GM23338 (cell line): ENCODE measurements around the gene GRK3.

Experiments used
- CREB1 ChIP-seq: fragments of 250-450 bp; sonication (Bioruptor Pico); IDR thresholded peaks from 2 replicates; pipeline ENCODE4 v1.5.0; 2020; ENCODE audit warnings: low read depth, mild to moderate bottlenecking, moderate library complexity
- EZH2 ChIP-seq: fragments of 200-600 bp; sonication (generic); IDR thresholded peaks from one replicate; pipeline ENCODE4 v1.8.0; 2017; ENCODE audit warnings: antibody characterized with exemption, mild to moderate bottlenecking, low read depth; ENCODE audit not compliant: unreplicated experiment
- EZH2phosphoT487 ChIP-seq: fragments of 200-600 bp; sonication (generic); IDR thresholded peaks from one replicate; pipeline ENCODE4 v1.8.1; 2018; ENCODE audit warnings: antibody characterized with exemption; ENCODE audit not compliant: unreplicated experiment
- NANOG ChIP-seq: IDR thresholded peaks from 2 replicates; pipeline ENCODE4 v1.6.1; 2016; ENCODE audit warnings: antibody characterized with exemption, borderline replicate concordance
- POLR2AphosphoS5 ChIP-seq: IDR thresholded peaks from 2 replicates; pipeline ENCODE4 v1.6.1; 2016; ENCODE audit warnings: antibody characterized with exemption, low read depth
- STAT1 ChIP-seq: IDR thresholded peaks from one replicate; pipeline ENCODE4 v1.6.1; 2016; ENCODE audit warnings: antibody characterized with exemption; ENCODE audit not compliant: unreplicated experiment
- ZNF331 ChIP-seq: fragments of 250-450 bp; sonication (Bioruptor Pico); IDR thresholded peaks from 2 replicates; pipeline ENCODE4 v1.5.0; 2020; ENCODE audit warnings: low read depth, mild to moderate bottlenecking, moderate library complexity
- TF ChIP-seq, protein P1 (sequence below), 2 experiments: fragments of 200-600 bp in 1 of 2; sonication (generic) in 1 of 2; conservative IDR thresholded peaks; 2 replicates each; pipeline versions ENCODE4 v1.5.1 to v1.6.1; 2016 to 2017; ENCODE audit warnings: antibody characterized with exemption in 2 of 2, low read depth in 2 of 2, mild to moderate bottlenecking in 2 of 2, moderate library complexity in 1 of 2
- TF ChIP-seq, protein P2 (sequence below): IDR thresholded peaks from one replicate; pipeline ENCODE4 v1.6.1; 2018; ENCODE audit warnings: antibody characterized with exemption; ENCODE audit not compliant: unreplicated experiment
- TF ChIP-seq, protein P3 (sequence below): IDR thresholded peaks from 2 replicates; pipeline ENCODE4 v1.6.1; 2016; ENCODE audit warnings: antibody characterized with exemption

DNA sequence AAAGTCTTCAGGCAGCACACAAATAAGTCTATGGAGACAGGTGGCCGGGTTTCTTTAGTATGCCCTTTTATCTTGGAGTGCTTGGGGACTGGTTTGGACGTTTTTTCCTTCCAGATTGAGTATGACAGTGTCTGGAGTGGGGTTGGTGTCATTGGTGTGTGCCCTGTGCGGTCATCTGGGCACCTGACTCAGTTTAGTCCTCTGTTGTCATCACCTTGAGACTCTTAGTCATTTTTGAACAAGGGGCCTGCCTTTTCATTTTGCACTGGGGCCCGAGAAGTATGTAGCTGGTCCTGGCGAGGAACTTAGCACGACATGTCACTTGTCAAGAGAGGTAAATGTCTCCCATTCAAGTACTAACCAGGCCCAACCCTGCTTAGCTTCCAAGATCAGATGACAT lies 150.3 kb downstream of the GRK3 start:
- TF ChIP-seq, protein P1, sequence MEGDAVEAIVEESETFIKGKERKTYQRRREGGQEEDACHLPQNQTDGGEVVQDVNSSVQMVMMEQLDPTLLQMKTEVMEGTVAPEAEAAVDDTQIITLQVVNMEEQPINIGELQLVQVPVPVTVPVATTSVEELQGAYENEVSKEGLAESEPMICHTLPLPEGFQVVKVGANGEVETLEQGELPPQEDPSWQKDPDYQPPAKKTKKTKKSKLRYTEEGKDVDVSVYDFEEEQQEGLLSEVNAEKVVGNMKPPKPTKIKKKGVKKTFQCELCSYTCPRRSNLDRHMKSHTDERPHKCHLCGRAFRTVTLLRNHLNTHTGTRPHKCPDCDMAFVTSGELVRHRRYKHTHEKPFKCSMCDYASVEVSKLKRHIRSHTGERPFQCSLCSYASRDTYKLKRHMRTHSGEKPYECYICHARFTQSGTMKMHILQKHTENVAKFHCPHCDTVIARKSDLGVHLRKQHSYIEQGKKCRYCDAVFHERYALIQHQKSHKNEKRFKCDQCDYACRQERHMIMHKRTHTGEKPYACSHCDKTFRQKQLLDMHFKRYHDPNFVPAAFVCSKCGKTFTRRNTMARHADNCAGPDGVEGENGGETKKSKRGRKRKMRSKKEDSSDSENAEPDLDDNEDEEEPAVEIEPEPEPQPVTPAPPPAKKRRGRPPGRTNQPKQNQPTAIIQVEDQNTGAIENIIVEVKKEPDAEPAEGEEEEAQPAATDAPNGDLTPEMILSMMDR (conservative IDR thresholded peaks at IDR 0.05; ENCODE audit: low read depth in 2 of 2): no peak
- no peak for TF ChIP-seq EZH2
- TF ChIP-seq, protein P2, sequence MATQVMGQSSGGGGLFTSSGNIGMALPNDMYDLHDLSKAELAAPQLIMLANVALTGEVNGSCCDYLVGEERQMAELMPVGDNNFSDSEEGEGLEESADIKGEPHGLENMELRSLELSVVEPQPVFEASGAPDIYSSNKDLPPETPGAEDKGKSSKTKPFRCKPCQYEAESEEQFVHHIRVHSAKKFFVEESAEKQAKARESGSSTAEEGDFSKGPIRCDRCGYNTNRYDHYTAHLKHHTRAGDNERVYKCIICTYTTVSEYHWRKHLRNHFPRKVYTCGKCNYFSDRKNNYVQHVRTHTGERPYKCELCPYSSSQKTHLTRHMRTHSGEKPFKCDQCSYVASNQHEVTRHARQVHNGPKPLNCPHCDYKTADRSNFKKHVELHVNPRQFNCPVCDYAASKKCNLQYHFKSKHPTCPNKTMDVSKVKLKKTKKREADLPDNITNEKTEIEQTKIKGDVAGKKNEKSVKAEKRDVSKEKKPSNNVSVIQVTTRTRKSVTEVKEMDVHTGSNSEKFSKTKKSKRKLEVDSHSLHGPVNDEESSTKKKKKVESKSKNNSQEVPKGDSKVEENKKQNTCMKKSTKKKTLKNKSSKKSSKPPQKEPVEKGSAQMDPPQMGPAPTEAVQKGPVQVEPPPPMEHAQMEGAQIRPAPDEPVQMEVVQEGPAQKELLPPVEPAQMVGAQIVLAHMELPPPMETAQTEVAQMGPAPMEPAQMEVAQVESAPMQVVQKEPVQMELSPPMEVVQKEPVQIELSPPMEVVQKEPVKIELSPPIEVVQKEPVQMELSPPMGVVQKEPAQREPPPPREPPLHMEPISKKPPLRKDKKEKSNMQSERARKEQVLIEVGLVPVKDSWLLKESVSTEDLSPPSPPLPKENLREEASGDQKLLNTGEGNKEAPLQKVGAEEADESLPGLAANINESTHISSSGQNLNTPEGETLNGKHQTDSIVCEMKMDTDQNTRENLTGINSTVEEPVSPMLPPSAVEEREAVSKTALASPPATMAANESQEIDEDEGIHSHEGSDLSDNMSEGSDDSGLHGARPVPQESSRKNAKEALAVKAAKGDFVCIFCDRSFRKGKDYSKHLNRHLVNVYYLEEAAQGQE: no peak
- TF ChIP-seq STAT1: no peak
- TF ChIP-seq, protein P3, sequence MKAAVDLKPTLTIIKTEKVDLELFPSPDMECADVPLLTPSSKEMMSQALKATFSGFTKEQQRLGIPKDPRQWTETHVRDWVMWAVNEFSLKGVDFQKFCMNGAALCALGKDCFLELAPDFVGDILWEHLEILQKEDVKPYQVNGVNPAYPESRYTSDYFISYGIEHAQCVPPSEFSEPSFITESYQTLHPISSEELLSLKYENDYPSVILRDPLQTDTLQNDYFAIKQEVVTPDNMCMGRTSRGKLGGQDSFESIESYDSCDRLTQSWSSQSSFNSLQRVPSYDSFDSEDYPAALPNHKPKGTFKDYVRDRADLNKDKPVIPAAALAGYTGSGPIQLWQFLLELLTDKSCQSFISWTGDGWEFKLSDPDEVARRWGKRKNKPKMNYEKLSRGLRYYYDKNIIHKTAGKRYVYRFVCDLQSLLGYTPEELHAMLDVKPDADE: no peak
- TF ChIP-seq POLR2AphosphoS5: no peak
- no peak for TF ChIP-seq EZH2phosphoT487
- no peak for TF ChIP-seq CREB1 (CRISPR knock-in tag)
- TF ChIP-seq NANOG: no peak
- no peak for TF ChIP-seq ZNF331 (CRISPR knock-in tag)
